GM12878 (cell line): Measurements from ENCODE around the gene USP47. TPM values are rescaled to one million over a fixed set of nuclear protein-coding genes. Genes with fewer than 3 reads are reported as not detected.

Source experiments
- ATAC-seq: fragments of 200-7000 bp; cut with Tn5 transposase; 3 replicates; pipeline ENCODE4 v1.9.1; 2020; ENCODE audit warnings: mild to moderate bottlenecking, moderate library complexity
- BruUV-seq: library from RNA; stranded (reverse); fragments of 400-500 nt; replicated peaks from 2 replicates; lab custom pipeline; 2021; lab: Mats Ljungman, UMichigan
- CTCF ChIA-PET: fragments of 300-600 bp; sonication (Branson Sonifier 250); formaldehyde crosslinking; extraction: SDS; loops from one replicate; lab custom pipeline; 2021; ENCODE audit warnings: inconsistent platforms; lab: Yijun Ruan, JAX
- POLR2A ChIA-PET: fragments of 350-600 bp; formaldehyde crosslinking; extraction: SDS; loops from one replicate; lab custom pipeline; 2021; ENCODE audit warnings: inconsistent platforms; lab: Charles Lee
- RAD21 ChIA-PET: fragments of 300-600 bp; sonication (Branson Sonifier 250); formaldehyde crosslinking; loops from one replicate; lab custom pipeline; 2023; ENCODE audit warnings: antibody characterized with exemption; ENCODE audit not compliant: unreplicated experiment; lab: Charles Lee
- SMC1A ChIA-PET: fragments of 300-600 bp; sonication (Branson Sonifier 250); formaldehyde crosslinking; loops from one replicate; lab custom pipeline; 2023; ENCODE audit not compliant: unreplicated experiment, uncharacterized antibody; lab: Charles Lee
- DNase-seq: peaks from one replicate; pipeline ENCODE4 v3.0.0-alpha.2; 2011; ENCODE audit warnings: low read depth, low spot score
- FAIRE-seq: peaks from 3 replicates; lab custom pipeline; 2011; peaks lifted over from hg19 to GRCh38; lab: Jason Lieb, UNC
- H2AFZ ChIP-seq: 2 replicates; pipeline ENCODE4 v1.6.0; 2011; ENCODE audit warnings: low read depth, low read length, control low read depth; ENCODE audit not compliant: control insufficient read depth
- H3K27ac ChIP-seq: 2 replicates; pipeline ENCODE4 v1.5.1; 2011; ENCODE audit warnings: control low read depth; ENCODE audit not compliant: control insufficient read depth, insufficient read depth
- H3K27me3 ChIP-seq, 2 experiments: replicated peaks in 1 of 2; 2 replicates each; pipeline versions ENCODE4 v1.6.0 to v1.6.1; 2011; ENCODE audit warnings: low read length in 1 of 2; ENCODE audit not compliant: control insufficient read depth in 2 of 2, insufficient read depth in 2 of 2
- H3K36me3 ChIP-seq, 2 experiments: 2 replicates each; pipeline ENCODE4 v1.5.1; 2011; ENCODE audit warnings: low read length in 1 of 2; ENCODE audit not compliant: control insufficient read depth in 2 of 2, insufficient read depth in 2 of 2
- H3K4me1 ChIP-seq: 2 replicates; pipeline ENCODE4 v1.6.1; 2011; ENCODE audit warnings: mild to moderate bottlenecking, low read length, moderate library complexity, mixed read lengths; ENCODE audit not compliant: control insufficient read depth, insufficient read depth
- H3K4me2 ChIP-seq: 2 replicates; pipeline ENCODE4 v1.6.0; 2011; ENCODE audit warnings: control low read depth; ENCODE audit not compliant: control insufficient read depth, insufficient read depth
- H3K4me3 ChIP-seq: fragments of 200-600 bp; sonication (generic); 2 replicates; pipeline ENCODE4 v1.5.1; 2016
- H3K79me2 ChIP-seq: 2 replicates; pipeline ENCODE4 v1.6.0; 2011; ENCODE audit warnings: low read length; ENCODE audit not compliant: control insufficient read depth, insufficient read depth
- H3K9ac ChIP-seq: 2 replicates; pipeline ENCODE4 v1.8.0; 2011; ENCODE audit warnings: low read length, control low read depth, mixed read lengths; ENCODE audit not compliant: control insufficient read depth, insufficient read depth
- H3K9me3 ChIP-seq: replicated peaks from 3 replicates; pipeline ENCODE4 v1.5.1; 2011; ENCODE audit warnings: mild to moderate bottlenecking, low read length; ENCODE audit not compliant: control insufficient read depth, insufficient read depth
- H4K20me1 ChIP-seq: 2 replicates; pipeline ENCODE4 v1.6.0; 2011; ENCODE audit not compliant: control insufficient read depth, insufficient read depth
- BCL11A ChIP-seq: IDR thresholded peaks from 2 replicates; pipeline ENCODE4 v1.6.1; 2011; ENCODE audit warnings: low read depth, low read length
- CEBPZ ChIP-seq: fragments of 150-350 bp; IDR thresholded peaks from 2 replicates; pipeline ENCODE4 v1.6.1; 2016; ENCODE audit warnings: low read depth, low read length
- CREB1 ChIP-seq: IDR thresholded peaks from 2 replicates; pipeline ENCODE4 v1.6.1; 2012; ENCODE audit warnings: low read depth, mild to moderate bottlenecking, inconsistent platforms
- CTCF ChIP-seq, 3 experiments: IDR thresholded peaks in 2 of 3; conservative IDR thresholded peaks in 1 of 3; 2 replicates each; pipeline ENCODE4 v1.5.1; 2011; ENCODE audit warnings: low read depth in 3 of 3, low read length in 3 of 3, mild to moderate bottlenecking in 3 of 3, control low read depth in 2 of 3, moderate library complexity in 2 of 3, inconsistent platforms in 1 of 3, mixed read lengths in 1 of 3; ENCODE audit not compliant: control insufficient read depth in 2 of 3, insufficient read depth in 1 of 3; ENCODE audit errors: extremely low read depth in 1 of 3
- DPF2 ChIP-seq: fragments of 450-650 bp; IDR thresholded peaks from 2 replicates; pipeline ENCODE4 v1.6.1; 2017; ENCODE audit warnings: mild to moderate bottlenecking
- E2F4 ChIP-seq: IDR thresholded peaks from 2 replicates; pipeline ENCODE4 v1.6.1; 2012; ENCODE audit warnings: low read depth, low read length, improper control_type of control experiment
- ESRRA ChIP-seq: IDR thresholded peaks from 2 replicates; pipeline ENCODE4 v1.6.1; 2012; ENCODE audit warnings: mild to moderate bottlenecking, low read length, improper control_type of control experiment
- FOS ChIP-seq: IDR thresholded peaks from 3 replicates; pipeline ENCODE4 v1.6.1; 2011; ENCODE audit warnings: borderline replicate concordance; ENCODE audit not compliant: insufficient read length; ENCODE audit errors: extremely low read depth
- IRF4 ChIP-seq: IDR thresholded peaks from 2 replicates; pipeline ENCODE4 v1.6.1; 2011; ENCODE audit warnings: low read depth, low read length
- IRF5 ChIP-seq: fragments of 450-650 bp; IDR thresholded peaks from 2 replicates; pipeline ENCODE4 v1.6.1; 2017; ENCODE audit warnings: borderline replicate concordance
- KLF5 ChIP-seq: fragments of 450-650 bp; IDR thresholded peaks from 2 replicates; pipeline ENCODE4 v1.6.1; 2014; ENCODE audit warnings: mild to moderate bottlenecking; ENCODE audit not compliant: partially characterized antibody
- NR2C2 ChIP-seq: IDR thresholded peaks from 2 replicates; pipeline ENCODE4 v1.6.1; 2011; ENCODE audit warnings: borderline replicate concordance, low read depth; ENCODE audit not compliant: control insufficient read depth, insufficient read length
- PML ChIP-seq: IDR thresholded peaks from 2 replicates; pipeline ENCODE4 v1.6.1; 2012; ENCODE audit warnings: low read length, inconsistent platforms
- RFX5 ChIP-seq: IDR thresholded peaks from 2 replicates; pipeline ENCODE4 v1.6.1; 2011; ENCODE audit warnings: low read depth, low read length, improper control_type of control experiment
- SMAD5 ChIP-seq: IDR thresholded peaks from 2 replicates; pipeline ENCODE4 v1.6.1; 2016; ENCODE audit warnings: antibody characterized with exemption, low read depth
- SP1 ChIP-seq: IDR thresholded peaks from one replicate; pipeline ENCODE4 v1.6.1; 2011; ENCODE audit warnings: low read depth, low read length
- in situ Hi-C: fragments of 300-500 bp; cut with MboI; formaldehyde crosslinking; loops from 9 replicates; pipeline ENCODE4 v1.14.3; 2018; ENCODE audit warnings: mixed read lengths
- intact Hi-C: fragments of 100-400 bp; cut with micrococcal nuclease; formaldehyde crosslinking; loops from one replicate; pipeline ENCODE4 v1.14.2; 2022; ENCODE audit not compliant: unreplicated experiment
- polyA plus RNA-seq, 11 experiments: library from polyadenylated mRNA; depleted of rRNA in 4 of 11; unstranded in 6 of 11; stranded (reverse) in 5 of 11; fragments of >200 nt; fragmentation: Nextera tagmentation in 4 of 11; fragmentation: Illumina TruSeq in 1 of 11; extraction: Ambion mirVana in 4 of 11; extraction: Trizol in 1 of 11; gene quantifications; 1 replicate in 1 of 11; 2 replicates in 10 of 11; pipeline versions ENCODE4 v1.2.1 to v1.2.3, GENCODE V29; 2011 to 2016; ENCODE audit warnings: inconsistent platforms in 2 of 11, missing spikeins in 2 of 11, low read depth in 1 of 11
- total RNA-seq, 4 experiments: library from RNA; depleted of rRNA in 3 of 4; stranded (reverse); fragments of >200 nt in 3 of 4; fragmentation: Illumina TruSeq in 1 of 4; extraction: Trizol in 1 of 4; gene quantifications; 2 replicates each; pipeline versions ENCODE4 v1.2.1 to v1.2.3, GENCODE V29; 2013 to 2021

The USP47 gene
- total and polyA plus RNA-seq, 10 of the 15 experiments (the other 5 are each of a cell fraction or from before 2014, with no cell fraction given), result 13.9 to 54.0 (median 31.6) TPM

- TF ChIP-seq IRF5, result no peak
- no peak for TF ChIP-seq SMAD5
- no peak for TF ChIP-seq NR2C2
- TF ChIP-seq DPF2, result no peak
- TF ChIP-seq RFX5, result no peak
- TF ChIP-seq KLF5, result no peak
- TF ChIP-seq CREB1, result no peak
- no peak for TF ChIP-seq ESRRA
- no peak for TF ChIP-seq CTCF (IDR thresholded peaks at IDR 0.05 in 2 of 3, conservative IDR thresholded peaks at IDR 0.05 in 1 of 3; ENCODE audit: control insufficient read depth in 2 of 3, extremely low read depth in 1 of 3, insufficient read depth in 1 of 3, low read depth in 3 of 3, low read length in 3 of 3)
- no peak for TF ChIP-seq FOS
- TF ChIP-seq BCL11A, result no peak
Measured at GRCh38 chr11:11806074-11806473, 35.7 kb upstream of the USP47 start (continued).

GRCh38 chr11:11806586-11806985 lies 35.2 kb upstream of the USP47 start:
- BruUV-seq, result no TSS peak

More at GRCh38 chr11:11806586-11806985, 35.2 kb upstream of the USP47 start:
- Histone ChIP-seq H3K9me3 (no peaks in the 10 kb centered on the region), H4K20me1 (no peaks in the 10 kb centered on the region), H3K36me3 (no peaks in the 10 kb centered on the region), H3K9ac (no peak overlapping the region), H3K79me2 (no peaks in the 10 kb centered on the region), H3K4me2 (no peak overlapping the region), H3K4me3 (no peak overlapping the region), H2AFZ (no peak overlapping the region), H3K27me3 (no peaks in the 10 kb centered on the region; a peak in 1 of 4 replicates), H3K4me1 (no peaks in the 10 kb centered on the region), H3K27ac (no peak overlapping the region)
- RAD21 ChIA-PET, result interaction anchor here (0.7 kb wide), 1 partner anchor 1014 kb away, joined by 3 read pairs; no protein-coding TSS in a partner anchor
- no peak for ATAC-seq
- POLR2A ChIA-PET, result no interaction called here
- SMC1A ChIA-PET, result interaction anchor here (0.9 to 1.3 kb wide), 4 partner anchors 14 to 238 kb away, joined by 3 to 4 read pairs (median 3); no protein-coding TSS in a partner anchor
- no peak for FAIRE-seq
- no peak for DNase-seq
- CTCF ChIA-PET, result interaction anchor here (0.6 to 2.5 kb wide), 6 partner anchors 11 to 786 kb away, joined by 3 to 8 read pairs (median 4); partner anchors contain the start of gene USP47
- no peak for TF ChIP-seq IRF4
- no peak for TF ChIP-seq SP1
- TF ChIP-seq CEBPZ, result no peak
- no peak for TF ChIP-seq PML
- TF ChIP-seq E2F4, result no peak
- in situ Hi-C loops (no loop called here), intact Hi-C loops (no loop called here)
